Measurements from ENCODE around the gene PTPRE. TPM values are rescaled to one million over a fixed set of nuclear protein-coding genes. Genes with fewer than 3 reads are reported as not detected.

PTPRE gene
- polyA plus RNA-seq, 1 donor from 2014 or later = 4.1 TPM

- H3F3A ChIP-seq (ENCODE audit: insufficient read depth, low read length, poor library complexity, severe bottlenecking) = no peaks in the 10 kb centered on the region
- no peak for TF ChIP-seq EP300 (conservative IDR thresholded peaks at IDR 0.05; ENCODE audit: poor library complexity, severe bottlenecking)
- peak; percentile 94 for TF ChIP-seq MXI1 (conservative IDR thresholded peaks at IDR 0.05; ENCODE audit: poor library complexity, severe bottlenecking)
- H2AFZ ChIP-seq (ENCODE audit: low read depth, low read length) = no peak within 1 kb of the TSS
- H3K4me2 ChIP-seq (ENCODE audit: low read length) = peak within 1 kb of the TSS; percentile 51
- H3K27me3 ChIP-seq (ENCODE audit: insufficient read depth, low read depth, low read length) = peaks cover 20% of the 10 kb centered on the region
- H3K9me3 ChIP-seq (ENCODE audit: low read length) = no peaks in the 10 kb centered on the region
- peak within 1 kb of the TSS; percentile 77 for H3K4me3 ChIP-seq (ENCODE audit: low read length)
- H3K27ac ChIP-seq (ENCODE audit: low read length) = no peak within 1 kb of the TSS
- H3K79me2 ChIP-seq (replicated peaks; ENCODE audit: insufficient read depth, low read length) = peaks cover 37% of the 10 kb centered on the region
- no peaks in the 10 kb centered on the region for H3K9me2 ChIP-seq (ENCODE audit: insufficient read depth, low read length)
- no peaks in the 10 kb centered on the region for H3K36me3 ChIP-seq (ENCODE audit: insufficient read depth, low read length)
- H3K9ac ChIP-seq (ENCODE audit: low read length) = no peak within 1 kb of the TSS
- no peaks in the 10 kb centered on the region for H4K20me1 ChIP-seq (ENCODE audit: insufficient read depth)
Measured at GRCh38 chr10:128125944-128126764, 219.3 kb downstream of the PTPRE start, which contains the start of gene MKI67. TSS of gene MKI67 (minus strand) at chr10:128126423. CDS start at chr10:128125667, 756 bp downstream.

GRCh38 chr10:128128582-128128981 lies 221.7 kb downstream of the PTPRE start:
- TF ChIP-seq, protein P1, sequence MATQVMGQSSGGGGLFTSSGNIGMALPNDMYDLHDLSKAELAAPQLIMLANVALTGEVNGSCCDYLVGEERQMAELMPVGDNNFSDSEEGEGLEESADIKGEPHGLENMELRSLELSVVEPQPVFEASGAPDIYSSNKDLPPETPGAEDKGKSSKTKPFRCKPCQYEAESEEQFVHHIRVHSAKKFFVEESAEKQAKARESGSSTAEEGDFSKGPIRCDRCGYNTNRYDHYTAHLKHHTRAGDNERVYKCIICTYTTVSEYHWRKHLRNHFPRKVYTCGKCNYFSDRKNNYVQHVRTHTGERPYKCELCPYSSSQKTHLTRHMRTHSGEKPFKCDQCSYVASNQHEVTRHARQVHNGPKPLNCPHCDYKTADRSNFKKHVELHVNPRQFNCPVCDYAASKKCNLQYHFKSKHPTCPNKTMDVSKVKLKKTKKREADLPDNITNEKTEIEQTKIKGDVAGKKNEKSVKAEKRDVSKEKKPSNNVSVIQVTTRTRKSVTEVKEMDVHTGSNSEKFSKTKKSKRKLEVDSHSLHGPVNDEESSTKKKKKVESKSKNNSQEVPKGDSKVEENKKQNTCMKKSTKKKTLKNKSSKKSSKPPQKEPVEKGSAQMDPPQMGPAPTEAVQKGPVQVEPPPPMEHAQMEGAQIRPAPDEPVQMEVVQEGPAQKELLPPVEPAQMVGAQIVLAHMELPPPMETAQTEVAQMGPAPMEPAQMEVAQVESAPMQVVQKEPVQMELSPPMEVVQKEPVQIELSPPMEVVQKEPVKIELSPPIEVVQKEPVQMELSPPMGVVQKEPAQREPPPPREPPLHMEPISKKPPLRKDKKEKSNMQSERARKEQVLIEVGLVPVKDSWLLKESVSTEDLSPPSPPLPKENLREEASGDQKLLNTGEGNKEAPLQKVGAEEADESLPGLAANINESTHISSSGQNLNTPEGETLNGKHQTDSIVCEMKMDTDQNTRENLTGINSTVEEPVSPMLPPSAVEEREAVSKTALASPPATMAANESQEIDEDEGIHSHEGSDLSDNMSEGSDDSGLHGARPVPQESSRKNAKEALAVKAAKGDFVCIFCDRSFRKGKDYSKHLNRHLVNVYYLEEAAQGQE (IDR thresholded peaks at IDR 0.05; ENCODE audit: borderline replicate concordance) = no peak
- TF ChIP-seq POLR2AphosphoS5 (IDR thresholded peaks at IDR 0.05) (no peak), EP300 (conservative IDR thresholded peaks at IDR 0.05; ENCODE audit: poor library complexity, severe bottlenecking) (no peak), TAF1 (IDR thresholded peaks at IDR 0.05; ENCODE audit: low read depth) (no peak), SMC3 (conservative IDR thresholded peaks at IDR 0.05; ENCODE audit: poor library complexity) (no peak), RAD21 (conservative IDR thresholded peaks at IDR 0.05) (no peak), MXI1 (conservative IDR thresholded peaks at IDR 0.05; ENCODE audit: poor library complexity, severe bottlenecking) (no peak), EZH2 (IDR thresholded peaks at IDR 0.05; ENCODE audit: borderline replicate concordance, insufficient read depth, low read length, poor library complexity, severe bottlenecking) (no peak)
- TF ChIP-seq, protein P2, sequence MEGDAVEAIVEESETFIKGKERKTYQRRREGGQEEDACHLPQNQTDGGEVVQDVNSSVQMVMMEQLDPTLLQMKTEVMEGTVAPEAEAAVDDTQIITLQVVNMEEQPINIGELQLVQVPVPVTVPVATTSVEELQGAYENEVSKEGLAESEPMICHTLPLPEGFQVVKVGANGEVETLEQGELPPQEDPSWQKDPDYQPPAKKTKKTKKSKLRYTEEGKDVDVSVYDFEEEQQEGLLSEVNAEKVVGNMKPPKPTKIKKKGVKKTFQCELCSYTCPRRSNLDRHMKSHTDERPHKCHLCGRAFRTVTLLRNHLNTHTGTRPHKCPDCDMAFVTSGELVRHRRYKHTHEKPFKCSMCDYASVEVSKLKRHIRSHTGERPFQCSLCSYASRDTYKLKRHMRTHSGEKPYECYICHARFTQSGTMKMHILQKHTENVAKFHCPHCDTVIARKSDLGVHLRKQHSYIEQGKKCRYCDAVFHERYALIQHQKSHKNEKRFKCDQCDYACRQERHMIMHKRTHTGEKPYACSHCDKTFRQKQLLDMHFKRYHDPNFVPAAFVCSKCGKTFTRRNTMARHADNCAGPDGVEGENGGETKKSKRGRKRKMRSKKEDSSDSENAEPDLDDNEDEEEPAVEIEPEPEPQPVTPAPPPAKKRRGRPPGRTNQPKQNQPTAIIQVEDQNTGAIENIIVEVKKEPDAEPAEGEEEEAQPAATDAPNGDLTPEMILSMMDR (IDR thresholded peaks at IDR 0.05; ENCODE audit: poor library complexity, severe bottlenecking) = no peak
- peaks cover 20% of the 10 kb centered on the region for H3K27me3 ChIP-seq (ENCODE audit: insufficient read depth, low read depth, low read length)
- no peaks in the 10 kb centered on the region for H3K9me2 ChIP-seq (ENCODE audit: insufficient read depth, low read length)
- H3K4me3 ChIP-seq (ENCODE audit: low read length) = no peak overlapping the region
- no peaks in the 10 kb centered on the region for H3K9me3 ChIP-seq (ENCODE audit: low read length)
- H3K4me2 ChIP-seq (ENCODE audit: low read length) = no peak overlapping the region
- H2AFZ ChIP-seq (ENCODE audit: low read depth, low read length) = no peak overlapping the region
- H3K79me2 ChIP-seq (replicated peaks; ENCODE audit: insufficient read depth, low read length) = peaks cover 21% of the 10 kb centered on the region
- no peaks in the 10 kb centered on the region for H3K36me3 ChIP-seq (ENCODE audit: insufficient read depth, low read length)
- no peak overlapping the region for H3K9ac ChIP-seq (ENCODE audit: low read length)
- no peaks in the 10 kb centered on the region for H3F3A ChIP-seq (ENCODE audit: insufficient read depth, low read length, poor library complexity, severe bottlenecking)
- no peak overlapping the region for H3K27ac ChIP-seq (ENCODE audit: low read length)
- no peaks in the 10 kb centered on the region for H4K20me1 ChIP-seq (ENCODE audit: insufficient read depth)

Data from neural cell (in vitro differentiated cells).